ENCODE measurements around the gene BMPER. TPM values are rescaled to one million over a fixed set of nuclear protein-coding genes. Genes with fewer than 3 reads are reported as not detected.

Gene BMPER
- total RNA-seq, result 1 to 10 TPM; 3.0 to 3.8 TPM

GRCh38 chr7:33905389-33906032 lies at the start of gene BMPER:
Gene BMPER (plus strand): TSS chr7:33905539. CDS start chr7:33905614, 75 bp downstream.
- Histone ChIP-seq H3K27ac (peak within 1 kb of the TSS in 1 of 2 donors; percentile 6), H3K4me1 (peaks cover 0 to 8% of the 10 kb centered on the region in 2 donors), H3K27me3 (peaks cover 3 to 16% of the 10 kb centered on the region in 2 donors), H3K4me3 (peak within 1 kb of the TSS; percentile 37 to 57), H3K36me3 (no peaks in the 10 kb centered on the region), H3K9me3 (no peaks in the 10 kb centered on the region)
- no peak for DNase-seq (ENCODE audit: low spot score)
- TF ChIP-seq CTCF (IDR thresholded peaks at IDR 0.05), result no peak

GRCh38 chr7:33861947-33862346 lies 43.4 kb upstream of the BMPER start:
- Histone ChIP-seq H3K27me3 (no peaks in the 10 kb centered on the region), H3K36me3 (no peaks in the 10 kb centered on the region), H3K4me1 (peaks cover 0 to 8% of the 10 kb centered on the region in 2 donors), H3K9me3 (no peaks in the 10 kb centered on the region), H3K4me3 (no peak overlapping the region), H3K27ac (no peak overlapping the region)
- TF ChIP-seq CTCF (IDR thresholded peaks at IDR 0.05), result no peak
- DNase-seq (ENCODE audit: low spot score), result no peak

- no peaks in the 10 kb centered on the region for H3K27me3 ChIP-seq
- H3K27ac ChIP-seq, result no peak overlapping the region
- no peaks in the 10 kb centered on the region for H3K9me3 ChIP-seq
- peak; percentile 72 for DNase-seq (ENCODE audit: low spot score)
- H3K36me3 ChIP-seq, result no peaks in the 10 kb centered on the region
- H3K4me3 ChIP-seq, result no peak overlapping the region
- H3K4me1 ChIP-seq, result peaks cover 0 to 8% of the 10 kb centered on the region in 2 donors
- TF ChIP-seq CTCF (IDR thresholded peaks at IDR 0.05), result no peak
Measured at GRCh38 chr7:33862946-33863814, 42.2 kb upstream of the BMPER start.

- no peak for TF ChIP-seq CTCF (IDR thresholded peaks at IDR 0.05)
- no peak for DNase-seq (ENCODE audit: low spot score)
- Histone ChIP-seq H3K27me3 (no peaks in the 10 kb centered on the region), H3K9me3 (no peaks in the 10 kb centered on the region), H3K27ac (no peak overlapping the region), H3K4me1 (peaks cover 0 to 1% of the 10 kb centered on the region in 2 donors), H3K36me3 (no peaks in the 10 kb centered on the region), H3K4me3 (no peak overlapping the region)
Measured at GRCh38 chr7:33868166-33868565, 37.2 kb upstream of the BMPER start.

DNA sequence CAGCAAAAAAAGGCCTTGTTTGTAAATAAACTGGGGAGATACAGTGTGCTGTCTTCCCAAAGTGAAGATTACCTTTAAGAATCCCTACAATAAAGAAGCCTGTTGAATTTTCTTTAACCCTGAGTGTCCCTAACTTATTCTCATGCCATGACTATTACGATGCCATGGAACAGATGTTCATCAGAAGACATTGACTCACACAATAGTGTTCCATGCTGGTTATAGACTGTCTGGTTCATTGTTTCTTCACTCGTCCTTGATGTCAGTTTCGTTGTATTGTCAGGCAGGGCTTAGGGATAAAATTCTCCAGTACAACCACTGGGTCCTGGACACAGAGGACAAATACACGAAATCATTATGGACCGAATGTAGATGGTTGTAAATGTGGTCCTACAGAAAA lies 36.2 kb upstream of the BMPER start:
- Histone ChIP-seq H3K36me3 (no peaks in the 10 kb centered on the region), H3K4me3 (no peak overlapping the region), H3K9me3 (no peaks in the 10 kb centered on the region), H3K4me1 (no peaks in the 10 kb centered on the region), H3K27me3 (no peaks in the 10 kb centered on the region), H3K27ac (no peak overlapping the region)
- TF ChIP-seq CTCF (IDR thresholded peaks at IDR 0.05), result no peak
- DNase-seq (ENCODE audit: low spot score), result no peak

Data from right atrium auricular region (tissue), 2 donors.